OCI-LY1 (cell line): ENCODE results near the gene UMPS.

Experiments used
- CTCF ChIP-seq: fragments of 200-600 bp; sonication (generic), shearing (Covaris generic); IDR thresholded peaks from 2 replicates; pipeline ENCODE4 v1.5.1; 2017; ENCODE audit warnings: mild to moderate bottlenecking, antibody characterized with exemption, low read length, moderate library complexity, mixed read lengths
- EZH2 ChIP-seq: fragments of 200-600 bp; sonication (generic), shearing (Covaris generic); IDR thresholded peaks from 2 replicates; pipeline ENCODE4 v1.8.0; 2017; ENCODE audit warnings: borderline replicate concordance, mixed run types, mild to moderate bottlenecking, antibody characterized with exemption, low read length, moderate library complexity, mixed read lengths

- TF ChIP-seq CTCF (no peak), EZH2 (no peak)
Observed at GRCh38 chr3:124791142-124791541, 60.9 kb downstream of the UMPS start.
